HepG2 (cell line): ENCODE data around the gene NOVA2. TPM values are rescaled to one million over a fixed set of nuclear protein-coding genes. Genes with fewer than 3 reads are reported as not detected.

Source experiments
- ATAC-seq: fragments of 200-7000 bp; cut with Tn5 transposase; 3 replicates; pipeline ENCODE4 v1.9.1; 2020; ENCODE audit warnings: mild to moderate bottlenecking, moderate library complexity
- BruUV-seq: library from RNA; stranded (reverse); fragments of 400-500 nt; replicated peaks from 2 replicates; lab custom pipeline; 2021; lab: Mats Ljungman, UMichigan
- CTCF ChIA-PET: fragments of 300-600 bp; formaldehyde crosslinking; extraction: SDS; loops from one replicate; lab custom pipeline; 2021; ENCODE audit warnings: low total read pairs, inconsistent platforms, low intra/inter-chr PET ratio; lab: Yijun Ruan, JAX
- POLR2A ChIA-PET: fragments of 350-600 bp; sonication (Branson Sonifier 250); formaldehyde crosslinking; loops from one replicate; lab custom pipeline; 2020; ENCODE audit warnings: antibody characterized with exemption, inconsistent platforms; lab: Yijun Ruan, JAX
- DNase-seq: peaks from one replicate; pipeline ENCODE4 v3.0.0-alpha.2; 2015; ENCODE audit warnings: low spot score
- FAIRE-seq: peaks from 3 replicates; lab custom pipeline; 2011; peaks lifted over from hg19 to GRCh38; lab: Jason Lieb, UNC
- H2AFZ ChIP-seq: one replicate; pipeline ENCODE4 v1.6.1; 2011; ENCODE audit warnings: low read length, inconsistent platforms
- H3K27ac ChIP-seq: fragments of 300-600 bp; 3 replicates; pipeline ENCODE4 v1.8.0; 2011; ENCODE audit warnings: mixed run types, mild to moderate bottlenecking, mixed read lengths, low read length, inconsistent platforms; ENCODE audit not compliant: insufficient read depth; ENCODE audit errors: extremely low read length
- H3K27me3 ChIP-seq, 2 experiments: fragments of 200-600 bp in 1 of 2; 2 replicates in 1 of 2; 3 replicates in 1 of 2; pipeline versions ENCODE4 v1.6.0 to v1.8.0; 2011; ENCODE audit warnings: low read length in 2 of 2, mild to moderate bottlenecking in 2 of 2, moderate library complexity in 2 of 2, inconsistent platforms in 1 of 2; ENCODE audit not compliant: insufficient read depth in 2 of 2, control insufficient read depth in 1 of 2
- H3K36me3 ChIP-seq, 2 experiments: fragments of 200-600 bp in 1 of 2; replicated peaks in 1 of 2; 2 replicates in 1 of 2; 3 replicates in 1 of 2; pipeline versions ENCODE4 v1.5.1 to v1.8.0; 2011; ENCODE audit warnings: low read length in 2 of 2, inconsistent platforms in 1 of 2; ENCODE audit not compliant: insufficient read depth in 2 of 2, control insufficient read depth in 1 of 2
- H3K4me1 ChIP-seq: 2 replicates; pipeline ENCODE4 v1.5.1; 2012; ENCODE audit warnings: low read length, inconsistent platforms; ENCODE audit not compliant: insufficient read depth
- H3K4me2 ChIP-seq: 2 replicates; pipeline ENCODE4 v1.6.0; 2011; ENCODE audit warnings: low read depth, low read length, inconsistent platforms
- H3K4me3 ChIP-seq, 3 experiments: fragments of 200-600 bp in 1 of 3; sonication (generic), shearing (Covaris generic) in 1 of 3; replicated peaks in 1 of 3; 2 replicates each; pipeline ENCODE4 v1.5.1; 2011 to 2016; ENCODE audit warnings: low read length in 3 of 3, inconsistent platforms in 2 of 3, low read depth in 2 of 3, mild to moderate bottlenecking in 2 of 3, control low read depth in 1 of 3, mixed read lengths in 1 of 3; ENCODE audit not compliant: insufficient read depth in 1 of 3
- H3K79me2 ChIP-seq: one replicate; pipeline ENCODE4 v1.6.1; 2011; ENCODE audit warnings: low read length, inconsistent platforms; ENCODE audit not compliant: insufficient read depth
- H3K9ac ChIP-seq: 2 replicates; pipeline ENCODE4 v1.6.0; 2011; ENCODE audit warnings: mild to moderate bottlenecking, low read depth, low read length, inconsistent platforms; ENCODE audit not compliant: insufficient read depth
- H3K9me3 ChIP-seq: 2 replicates; pipeline ENCODE4 v1.5.1; 2012; ENCODE audit warnings: mild to moderate bottlenecking, low read length
- H4K20me1 ChIP-seq: 2 replicates; pipeline ENCODE4 v1.6.0; 2011; ENCODE audit warnings: inconsistent platforms, mild to moderate bottlenecking, low read length, moderate library complexity; ENCODE audit not compliant: insufficient read depth
- ARID2 ChIP-seq: sonication (generic); formaldehyde crosslinking; IDR thresholded peaks from 2 replicates; pipeline ENCODE4 v1.8.1; 2022; ENCODE audit warnings: mild to moderate bottlenecking, missing genetic modification reagents, borderline replicate concordance
- ARNT ChIP-seq: fragments of 450-650 bp; IDR thresholded peaks from 2 replicates; pipeline ENCODE4 v1.6.1; 2017
- CEBPG ChIP-seq: IDR thresholded peaks from 2 replicates; pipeline ENCODE4 v1.6.1; 2016
- DNMT1 ChIP-seq: sonication (generic); formaldehyde crosslinking; IDR thresholded peaks from 2 replicates; pipeline ENCODE4 v1.5.1; 2020; ENCODE audit warnings: mild to moderate bottlenecking, missing genetic modification reagents
- HMG20B ChIP-seq: conservative IDR thresholded peaks from 2 replicates; pipeline ENCODE4 v1.6.1; 2016; ENCODE audit warnings: missing genetic modification reagents, missing compliant biosample characterization
- MEIS1 ChIP-seq: sonication (generic); formaldehyde crosslinking; IDR thresholded peaks from 2 replicates; pipeline ENCODE4 v1.9.0; 2021; ENCODE audit warnings: mild to moderate bottlenecking, missing genetic modification reagents, moderate library complexity, borderline replicate concordance
- MZF1 ChIP-seq: sonication (generic); formaldehyde crosslinking; IDR thresholded peaks from 2 replicates; pipeline ENCODE4 v1.8.1; 2023; ENCODE audit warnings: mild to moderate bottlenecking, missing genetic modification reagents, borderline replicate concordance
- NCOA5 ChIP-seq: sonication (generic); formaldehyde crosslinking; IDR thresholded peaks from 2 replicates; pipeline ENCODE4 v1.4.0; 2020; ENCODE audit warnings: missing genetic modification reagents
- NFIC ChIP-seq: IDR thresholded peaks from 2 replicates; pipeline ENCODE4 v1.6.1; 2012; ENCODE audit warnings: mild to moderate bottlenecking, low read length, inconsistent platforms
- THYN1 ChIP-seq: sonication (generic); formaldehyde crosslinking; IDR thresholded peaks from 2 replicates; pipeline ENCODE4 v1.8.1; 2023; ENCODE audit warnings: low read depth, mild to moderate bottlenecking, moderate library complexity, missing genetic modification reagents, borderline replicate concordance
- WGBS: methylation state at CpG from one replicate; pipeline ENCODE4 v1.1.6; 2017; ENCODE audit warnings: low lambda C conversion rate; 5-methylcytosine and 5-hydroxymethylcytosine counted together
- in situ Hi-C: cut with HindIII; loops from 2 replicates; pipeline ENCODE4 v1.10.0; 2017; ENCODE audit warnings: low pct_unique_long_range_greater_than_20kb; ENCODE audit not compliant: extremely low pct_ligation_motif_present
- intact Hi-C: fragments of 100-400 bp; cut with micrococcal nuclease; formaldehyde crosslinking; loops from one replicate; pipeline ENCODE4 v1.10.0; 2022; ENCODE audit not compliant: unreplicated experiment
- polyA plus RNA-seq, 8 experiments: library from polyadenylated mRNA; depleted of rRNA in 3 of 8; stranded (reverse) in 7 of 8; unstranded in 1 of 8; fragments of >200 nt; fragmentation: Illumina TruSeq in 4 of 8; extraction: Trizol in 4 of 8; gene quantifications; 2 replicates each; pipeline versions ENCODE4 v1.2.1 to v1.2.3, GENCODE V29; 2011 to 2016; ENCODE audit warnings: low read depth in 4 of 8, missing spikeins in 1 of 8, mixed read lengths in 1 of 8; ENCODE audit not compliant: insufficient read depth in 1 of 8
- total RNA-seq, 5 experiments: library from RNA; depleted of rRNA; stranded (reverse); fragments of >200 nt; fragmentation: Illumina TruSeq; extraction: Trizol; gene quantifications; 2 replicates each; pipeline ENCODE4 v1.2.3, GENCODE V29; 2016; ENCODE audit warnings: low read depth in 1 of 5
- TF ChIP-seq, protein P1 (sequence below): sonication (generic); formaldehyde crosslinking; IDR thresholded peaks from 2 replicates; pipeline ENCODE4 v1.5.1; 2020; ENCODE audit warnings: mild to moderate bottlenecking, missing genetic modification reagents, borderline replicate concordance
- TF ChIP-seq, protein P2 (sequence below): IDR thresholded peaks from 2 replicates; pipeline ENCODE4 v1.6.1; 2016; ENCODE audit warnings: missing genetic modification reagents, missing compliant biosample characterization
- TF ChIP-seq, protein P3 (sequence below): sonication (generic); formaldehyde crosslinking; IDR thresholded peaks from 2 replicates; pipeline ENCODE4 v1.9.0; 2021; ENCODE audit warnings: missing genetic modification reagents, borderline replicate concordance

NOVA2 gene
- total and polyA plus RNA-seq, 2 of the 13 experiments (the other 11 are each of a cell fraction or from before 2014, with no cell fraction given): not detected

DNA sequence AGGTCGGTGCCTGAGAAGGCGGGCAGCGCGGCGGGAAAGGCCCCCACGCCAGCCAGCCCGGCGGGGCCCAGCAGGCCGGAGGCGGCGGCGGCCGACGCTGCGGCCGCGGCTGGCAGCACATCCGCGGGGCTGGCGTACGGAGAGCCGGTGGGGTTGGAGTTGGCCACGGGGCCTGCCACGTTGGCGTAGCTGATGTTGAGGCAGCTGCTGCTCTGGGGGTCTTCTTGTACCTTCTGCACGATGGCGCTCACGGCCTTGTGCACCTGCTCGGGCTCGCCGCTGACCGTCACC, 33.2 kb downstream of the NOVA2 start:
- Histone ChIP-seq H3K9ac (no peak overlapping the region), H3K9me3 (no peaks in the 10 kb centered on the region), H3K4me1 (no peaks in the 10 kb centered on the region), H3K27me3 (peaks cover 0 to 19% of the 10 kb centered on the region in 2 experiments; a peak in 4 of 5 replicates), H3K36me3 (no peaks in the 10 kb centered on the region), H2AFZ (no peak overlapping the region), H4K20me1 (no peaks in the 10 kb centered on the region), H3K4me2 (no peak overlapping the region), H3K79me2 (no peaks in the 10 kb centered on the region), H3K4me3 (no peak overlapping the region), H3K27ac (no peak overlapping the region)
- in situ Hi-C loops (no loop called here), intact Hi-C loops (no loop called here)
- ChIA-PET POLR2A (no interaction called here), CTCF (no interaction called here)
- DNase-seq: no peak
- no peak for ATAC-seq
- BruUV-seq: no TSS peak
- WGBS: 83% methylated on average over 7 of the region's 32 CpGs
- no peak for FAIRE-seq
- no peak for TF ChIP-seq MEIS1 (CRISPR knock-in tag)
- TF ChIP-seq, protein P1, sequence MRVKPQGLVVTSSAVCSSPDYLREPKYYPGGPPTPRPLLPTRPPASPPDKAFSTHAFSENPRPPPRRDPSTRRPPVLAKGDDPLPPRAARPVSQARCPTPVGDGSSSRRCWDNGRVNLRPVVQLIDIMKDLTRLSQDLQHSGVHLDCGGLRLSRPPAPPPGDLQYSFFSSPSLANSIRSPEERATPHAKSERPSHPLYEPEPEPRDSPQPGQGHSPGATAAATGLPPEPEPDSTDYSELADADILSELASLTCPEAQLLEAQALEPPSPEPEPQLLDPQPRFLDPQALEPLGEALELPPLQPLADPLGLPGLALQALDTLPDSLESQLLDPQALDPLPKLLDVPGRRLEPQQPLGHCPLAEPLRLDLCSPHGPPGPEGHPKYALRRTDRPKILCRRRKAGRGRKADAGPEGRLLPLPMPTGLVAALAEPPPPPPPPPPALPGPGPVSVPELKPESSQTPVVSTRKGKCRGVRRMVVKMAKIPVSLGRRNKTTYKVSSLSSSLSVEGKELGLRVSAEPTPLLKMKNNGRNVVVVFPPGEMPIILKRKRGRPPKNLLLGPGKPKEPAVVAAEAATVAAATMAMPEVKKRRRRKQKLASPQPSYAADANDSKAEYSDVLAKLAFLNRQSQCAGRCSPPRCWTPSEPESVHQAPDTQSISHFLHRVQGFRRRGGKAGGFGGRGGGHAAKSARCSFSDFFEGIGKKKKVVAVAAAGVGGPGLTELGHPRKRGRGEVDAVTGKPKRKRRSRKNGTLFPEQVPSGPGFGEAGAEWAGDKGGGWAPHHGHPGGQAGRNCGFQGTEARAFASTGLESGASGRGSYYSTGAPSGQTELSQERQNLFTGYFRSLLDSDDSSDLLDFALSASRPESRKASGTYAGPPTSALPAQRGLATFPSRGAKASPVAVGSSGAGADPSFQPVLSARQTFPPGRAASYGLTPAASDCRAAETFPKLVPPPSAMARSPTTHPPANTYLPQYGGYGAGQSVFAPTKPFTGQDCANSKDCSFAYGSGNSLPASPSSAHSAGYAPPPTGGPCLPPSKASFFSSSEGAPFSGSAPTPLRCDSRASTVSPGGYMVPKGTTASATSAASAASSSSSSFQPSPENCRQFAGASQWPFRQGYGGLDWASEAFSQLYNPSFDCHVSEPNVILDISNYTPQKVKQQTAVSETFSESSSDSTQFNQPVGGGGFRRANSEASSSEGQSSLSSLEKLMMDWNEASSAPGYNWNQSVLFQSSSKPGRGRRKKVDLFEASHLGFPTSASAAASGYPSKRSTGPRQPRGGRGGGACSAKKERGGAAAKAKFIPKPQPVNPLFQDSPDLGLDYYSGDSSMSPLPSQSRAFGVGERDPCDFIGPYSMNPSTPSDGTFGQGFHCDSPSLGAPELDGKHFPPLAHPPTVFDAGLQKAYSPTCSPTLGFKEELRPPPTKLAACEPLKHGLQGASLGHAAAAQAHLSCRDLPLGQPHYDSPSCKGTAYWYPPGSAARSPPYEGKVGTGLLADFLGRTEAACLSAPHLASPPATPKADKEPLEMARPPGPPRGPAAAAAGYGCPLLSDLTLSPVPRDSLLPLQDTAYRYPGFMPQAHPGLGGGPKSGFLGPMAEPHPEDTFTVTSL (CRISPR knock-in tag): no peak
- TF ChIP-seq THYN1 (CRISPR knock-in tag): no peak
- TF ChIP-seq ARNT: no peak
- TF ChIP-seq, protein P2, sequence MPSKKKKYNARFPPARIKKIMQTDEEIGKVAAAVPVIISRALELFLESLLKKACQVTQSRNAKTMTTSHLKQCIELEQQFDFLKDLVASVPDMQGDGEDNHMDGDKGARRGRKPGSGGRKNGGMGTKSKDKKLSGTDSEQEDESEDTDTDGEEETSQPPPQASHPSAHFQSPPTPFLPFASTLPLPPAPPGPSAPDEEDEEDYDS (CRISPR knock-in tag): no peak
- TF ChIP-seq ARID2: no peak
- no peak for TF ChIP-seq NCOA5 (CRISPR knock-in tag)
- TF ChIP-seq MZF1 (CRISPR knock-in tag): no peak
- TF ChIP-seq DNMT1 (CRISPR knock-in tag): no peak
- TF ChIP-seq HMG20B (CRISPR knock-in tag): no peak
- TF ChIP-seq NFIC: no peak
- no peak for TF ChIP-seq CEBPG (CRISPR knock-in tag)
- TF ChIP-seq, protein P3, sequence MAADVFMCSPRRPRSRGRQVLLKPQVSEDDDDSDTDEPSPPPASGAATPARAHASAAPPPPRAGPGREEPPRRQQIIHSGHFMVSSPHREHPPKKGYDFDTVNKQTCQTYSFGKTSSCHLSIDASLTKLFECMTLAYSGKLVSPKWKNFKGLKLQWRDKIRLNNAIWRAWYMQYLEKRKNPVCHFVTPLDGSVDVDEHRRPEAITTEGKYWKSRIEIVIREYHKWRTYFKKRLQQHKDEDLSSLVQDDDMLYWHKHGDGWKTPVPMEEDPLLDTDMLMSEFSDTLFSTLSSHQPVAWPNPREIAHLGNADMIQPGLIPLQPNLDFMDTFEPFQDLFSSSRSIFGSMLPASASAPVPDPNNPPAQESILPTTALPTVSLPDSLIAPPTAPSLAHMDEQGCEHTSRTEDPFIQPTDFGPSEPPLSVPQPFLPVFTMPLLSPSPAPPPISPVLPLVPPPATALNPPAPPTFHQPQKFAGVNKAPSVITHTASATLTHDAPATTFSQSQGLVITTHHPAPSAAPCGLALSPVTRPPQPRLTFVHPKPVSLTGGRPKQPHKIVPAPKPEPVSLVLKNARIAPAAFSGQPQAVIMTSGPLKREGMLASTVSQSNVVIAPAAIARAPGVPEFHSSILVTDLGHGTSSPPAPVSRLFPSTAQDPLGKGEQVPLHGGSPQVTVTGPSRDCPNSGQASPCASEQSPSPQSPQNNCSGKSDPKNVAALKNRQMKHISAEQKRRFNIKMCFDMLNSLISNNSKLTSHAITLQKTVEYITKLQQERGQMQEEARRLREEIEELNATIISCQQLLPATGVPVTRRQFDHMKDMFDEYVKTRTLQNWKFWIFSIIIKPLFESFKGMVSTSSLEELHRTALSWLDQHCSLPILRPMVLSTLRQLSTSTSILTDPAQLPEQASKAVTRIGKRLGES (CRISPR knock-in tag): no peak
